ENCODE data around the gene UBE2J2.

GRCh38 chr1:1255078-1255477 is 18.6 kb downstream of the UBE2J2 start:
- TF ChIP-seq EZH2 (IDR thresholded peaks at IDR 0.05; ENCODE audit: borderline replicate concordance, low read depth, low read length, severe bottlenecking): no peak
- TF ChIP-seq, protein P1, sequence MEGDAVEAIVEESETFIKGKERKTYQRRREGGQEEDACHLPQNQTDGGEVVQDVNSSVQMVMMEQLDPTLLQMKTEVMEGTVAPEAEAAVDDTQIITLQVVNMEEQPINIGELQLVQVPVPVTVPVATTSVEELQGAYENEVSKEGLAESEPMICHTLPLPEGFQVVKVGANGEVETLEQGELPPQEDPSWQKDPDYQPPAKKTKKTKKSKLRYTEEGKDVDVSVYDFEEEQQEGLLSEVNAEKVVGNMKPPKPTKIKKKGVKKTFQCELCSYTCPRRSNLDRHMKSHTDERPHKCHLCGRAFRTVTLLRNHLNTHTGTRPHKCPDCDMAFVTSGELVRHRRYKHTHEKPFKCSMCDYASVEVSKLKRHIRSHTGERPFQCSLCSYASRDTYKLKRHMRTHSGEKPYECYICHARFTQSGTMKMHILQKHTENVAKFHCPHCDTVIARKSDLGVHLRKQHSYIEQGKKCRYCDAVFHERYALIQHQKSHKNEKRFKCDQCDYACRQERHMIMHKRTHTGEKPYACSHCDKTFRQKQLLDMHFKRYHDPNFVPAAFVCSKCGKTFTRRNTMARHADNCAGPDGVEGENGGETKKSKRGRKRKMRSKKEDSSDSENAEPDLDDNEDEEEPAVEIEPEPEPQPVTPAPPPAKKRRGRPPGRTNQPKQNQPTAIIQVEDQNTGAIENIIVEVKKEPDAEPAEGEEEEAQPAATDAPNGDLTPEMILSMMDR (IDR thresholded peaks at IDR 0.05; ENCODE audit: extremely low read depth in 1 of 2, insufficient read depth in 1 of 2, low read depth in 1 of 2, low read length in 2 of 2): no peak
- no peak for TF ChIP-seq MYC (IDR thresholded peaks at IDR 0.05; ENCODE audit: low read depth, low read length)
- TF ChIP-seq GATA2 (IDR thresholded peaks at IDR 0.05; ENCODE audit: insufficient read depth, insufficient read length, low read depth, low read length): no peak
- TF ChIP-seq POLR2A (IDR thresholded peaks at IDR 0.05; ENCODE audit: low read depth, low read length): no peak
- TF ChIP-seq POLR2AphosphoS5 (IDR thresholded peaks at IDR 0.05; ENCODE audit: insufficient read depth, low read depth, low read length): no peak
- TF ChIP-seq JUN (IDR thresholded peaks at IDR 0.05; ENCODE audit: borderline replicate concordance, insufficient read depth, insufficient read length, low read depth): no peak
